ENCODE results near the gene RRP1B.

GRCh38 chr21:43681650-43682049 is 22.3 kb downstream of the RRP1B start:
- no peak for TF ChIP-seq EZH2 (IDR thresholded peaks at IDR 0.05)
- no peak for TF ChIP-seq POLR2AphosphoS5 (IDR thresholded peaks at IDR 0.05; ENCODE audit: borderline replicate concordance, low read depth, low read length)
- TF ChIP-seq FOXP2 (optimal IDR thresholded peaks at IDR 0.05; ENCODE audit: control extremely low read depth, extremely low read length, insufficient read depth) = no peak

Data from SK-N-MC (cell line).